A673 (cell line): ENCODE data around the gene EIF1AD. TPM values are rescaled to one million over a fixed set of nuclear protein-coding genes. Genes with fewer than 3 reads are reported as not detected.

Experiments used
- BruUV-seq: library from RNA; stranded (reverse); fragments of 400-500 nt; replicated peaks from 2 replicates; lab custom pipeline; 2021; lab: Mats Ljungman, UMichigan
- CTCF ChIA-PET: fragments of 300-600 bp; sonication (Branson Sonifier 250); formaldehyde crosslinking; loops from one replicate; lab custom pipeline; 2022; ENCODE audit warnings: antibody characterized with exemption; lab: Charles Lee
- POLR2A ChIA-PET: fragments of 300-600 bp; sonication (Branson Sonifier 250); formaldehyde crosslinking; loops from one replicate; lab custom pipeline; 2022; ENCODE audit warnings: antibody characterized with exemption; ENCODE audit not compliant: low non-redundant PET; lab: Charles Lee
- DNase-seq: peaks from one replicate; pipeline ENCODE4 v3.0.0-alpha.2; 2015; ENCODE audit warnings: low spot score
- H3K27ac ChIP-seq: fragments of 200-600 bp; sonication (generic); 2 replicates; pipeline ENCODE4 v1.5.1; 2016; ENCODE audit warnings: mixed run types, low read depth, mild to moderate bottlenecking, mixed read lengths, antibody characterized with exemption, low read length; ENCODE audit not compliant: poor library complexity, severe bottlenecking
- H3K27me3 ChIP-seq: fragments of 200-600 bp; sonication (generic); replicated peaks from 2 replicates; pipeline ENCODE4 v1.6.1; 2017; ENCODE audit warnings: mixed run types, low read depth, mild to moderate bottlenecking, mixed read lengths, antibody characterized with exemption, low read length; ENCODE audit not compliant: insufficient read depth, poor library complexity
- H3K36me3 ChIP-seq: fragments of 200-600 bp; sonication (generic); 2 replicates; pipeline ENCODE4 v1.6.1; 2016; ENCODE audit warnings: mixed run types, mild to moderate bottlenecking, mixed read lengths, antibody characterized with exemption, low read length; ENCODE audit not compliant: insufficient read depth, poor library complexity, severe bottlenecking
- H3K4me1 ChIP-seq: fragments of 200-600 bp; sonication (generic); 2 replicates; pipeline ENCODE4 v1.6.1; 2017; ENCODE audit warnings: mixed run types, mild to moderate bottlenecking, mixed read lengths, antibody characterized with exemption, low read length; ENCODE audit not compliant: insufficient read depth, poor library complexity, severe bottlenecking
- H3K4me3 ChIP-seq: fragments of 200-600 bp; sonication (generic); 2 replicates; pipeline ENCODE4 v1.5.1; 2016; ENCODE audit warnings: low read depth, mixed run types, mild to moderate bottlenecking, mixed read lengths, low read length; ENCODE audit not compliant: poor library complexity, severe bottlenecking
- H3K9me3 ChIP-seq: fragments of 200-600 bp; sonication (generic); 2 replicates; pipeline ENCODE4 v1.6.1; 2016; ENCODE audit warnings: mixed run types, low read depth, mild to moderate bottlenecking, mixed read lengths, antibody characterized with exemption, low read length; ENCODE audit not compliant: poor library complexity, severe bottlenecking
- EZH2 ChIP-seq: fragments of 200-600 bp; sonication (generic); IDR thresholded peaks from 2 replicates; pipeline ENCODE4 v1.6.1; 2017; ENCODE audit warnings: borderline replicate concordance, low read depth, mild to moderate bottlenecking, mixed read lengths, antibody characterized with exemption, low read length; ENCODE audit not compliant: poor library complexity, severe bottlenecking
- intact Hi-C: fragments of 100-400 bp; cut with micrococcal nuclease; formaldehyde crosslinking; loops from one replicate; pipeline ENCODE4 v1.10.0; 2022; ENCODE audit not compliant: unreplicated experiment
- total RNA-seq: library from RNA; stranded (reverse); gene quantifications from 2 replicates; pipeline ENCODE4 v1.2.3, GENCODE V29; 2021
- TF ChIP-seq, protein P1 (sequence below): fragments of 300-800, 200-600 bp; sonication (generic); conservative IDR thresholded peaks from 2 replicates; pipeline ENCODE4 v1.5.1; 2017; ENCODE audit warnings: low read depth, mild to moderate bottlenecking, antibody characterized with exemption, low read length, moderate library complexity, mixed read lengths

The EIF1AD gene
- total RNA-seq, 1 experiment from 2014 or later, result 86.2 TPM

GRCh38 chr11:66003291-66003690, 1.3 kb upstream of the EIF1AD start:
- CTCF ChIA-PET, result no interaction called here
- no peaks in the 10 kb centered on the region for H3K9me3 ChIP-seq
- H3K27me3 ChIP-seq, result no peaks in the 10 kb centered on the region
- H3K4me1 ChIP-seq, result peaks cover 3% of the 10 kb centered on the region
- POLR2A ChIA-PET, result no interaction called here
- H3K27ac ChIP-seq, result peak overlapping the region; percentile 93
- DNase-seq, result no peak
- BruUV-seq, result no TSS peak
- peak overlapping the region; percentile 63 for H3K4me3 ChIP-seq
- intact Hi-C loops, result loop anchor here (2.0 to 5.0 kb wide), 3 partner anchors 41 to 221 kb away; partner anchors contain the start of genes AP5B1, SART1 and SF3B2
- peaks cover 41% of the 10 kb centered on the region for H3K36me3 ChIP-seq
- TF ChIP-seq, protein P1, sequence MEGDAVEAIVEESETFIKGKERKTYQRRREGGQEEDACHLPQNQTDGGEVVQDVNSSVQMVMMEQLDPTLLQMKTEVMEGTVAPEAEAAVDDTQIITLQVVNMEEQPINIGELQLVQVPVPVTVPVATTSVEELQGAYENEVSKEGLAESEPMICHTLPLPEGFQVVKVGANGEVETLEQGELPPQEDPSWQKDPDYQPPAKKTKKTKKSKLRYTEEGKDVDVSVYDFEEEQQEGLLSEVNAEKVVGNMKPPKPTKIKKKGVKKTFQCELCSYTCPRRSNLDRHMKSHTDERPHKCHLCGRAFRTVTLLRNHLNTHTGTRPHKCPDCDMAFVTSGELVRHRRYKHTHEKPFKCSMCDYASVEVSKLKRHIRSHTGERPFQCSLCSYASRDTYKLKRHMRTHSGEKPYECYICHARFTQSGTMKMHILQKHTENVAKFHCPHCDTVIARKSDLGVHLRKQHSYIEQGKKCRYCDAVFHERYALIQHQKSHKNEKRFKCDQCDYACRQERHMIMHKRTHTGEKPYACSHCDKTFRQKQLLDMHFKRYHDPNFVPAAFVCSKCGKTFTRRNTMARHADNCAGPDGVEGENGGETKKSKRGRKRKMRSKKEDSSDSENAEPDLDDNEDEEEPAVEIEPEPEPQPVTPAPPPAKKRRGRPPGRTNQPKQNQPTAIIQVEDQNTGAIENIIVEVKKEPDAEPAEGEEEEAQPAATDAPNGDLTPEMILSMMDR, result no peak
- TF ChIP-seq EZH2, result no peak

DNA sequence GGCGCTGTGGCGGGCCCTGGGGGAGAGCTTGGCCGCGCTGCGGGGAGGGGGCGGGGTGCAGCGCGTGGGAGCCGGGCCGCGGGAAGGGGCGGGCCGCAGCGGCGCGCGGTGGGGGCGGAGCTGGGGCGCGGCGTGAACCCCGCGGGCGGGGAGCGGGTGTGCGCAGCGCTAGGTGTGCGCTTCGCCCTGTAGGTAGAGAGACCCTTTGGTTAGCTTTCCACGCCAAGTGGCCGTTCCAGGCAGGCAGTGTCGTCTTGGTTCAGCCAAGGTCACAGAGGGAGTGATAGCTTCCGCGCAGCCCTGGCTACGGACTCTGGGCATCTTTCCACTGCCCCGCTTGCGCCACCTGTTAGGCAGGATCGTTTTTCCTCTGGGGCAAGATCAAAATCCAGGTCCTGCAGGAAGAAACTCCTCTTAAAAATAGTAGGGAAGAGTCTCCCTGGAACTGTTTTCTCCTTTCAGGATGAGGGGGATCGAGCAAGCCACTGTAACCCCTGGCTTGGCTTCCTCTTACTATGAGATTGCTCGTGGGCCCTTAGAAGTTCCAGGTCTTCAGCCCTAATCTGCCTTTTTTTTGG, 780 bp upstream of the EIF1AD start:
- POLR2A ChIA-PET, result interaction anchor here (0.6 kb wide), 1 partner anchor 23 kb away, joined by 6 read pairs; the partner anchor contains the start of gene CATSPER1
- Histone ChIP-seq H3K27ac (peak overlapping the region; percentile 93), H3K4me3 (peak overlapping the region; percentile 63), H3K36me3 (peaks cover 46% of the 10 kb centered on the region), H3K9me3 (no peaks in the 10 kb centered on the region), H3K4me1 (peaks cover 3% of the 10 kb centered on the region), H3K27me3 (no peaks in the 10 kb centered on the region)
- intact Hi-C loops, result loop anchor here (2.0 to 5.0 kb wide), 3 partner anchors 40 to 220 kb away; partner anchors contain the start of genes AP5B1, SART1 and SF3B2
- no TSS peak for BruUV-seq
- no peak for DNase-seq
- no peak for TF ChIP-seq EZH2
- TF ChIP-seq, protein P1, result no peak
- CTCF ChIA-PET, result interaction anchor here (0.6 to 1.0 kb wide), 3 partner anchors 38 to 143 kb away, joined by 3 read pairs; no protein-coding TSS in a partner anchor

- BruUV-seq, result no TSS peak
- Histone ChIP-seq H3K27ac (no peak overlapping the region), H3K4me1 (no peaks in the 10 kb centered on the region), H3K4me3 (no peak overlapping the region), H3K36me3 (peaks cover 38% of the 10 kb centered on the region), H3K9me3 (no peaks in the 10 kb centered on the region), H3K27me3 (no peaks in the 10 kb centered on the region)
- no peak for TF ChIP-seq EZH2
- ChIA-PET POLR2A (no interaction called here), CTCF (no interaction called here)
- intact Hi-C loops, result no loop called here
- no peak for DNase-seq
Observed at GRCh38 chr11:65997286-65997685, 4.7 kb downstream of the EIF1AD start.
